ENCODE data around the gene PALD1.
A peak's percentile ranks its signal among the peaks of the same experiment; 100 is the strongest.

The PALD1 gene

DNA sequence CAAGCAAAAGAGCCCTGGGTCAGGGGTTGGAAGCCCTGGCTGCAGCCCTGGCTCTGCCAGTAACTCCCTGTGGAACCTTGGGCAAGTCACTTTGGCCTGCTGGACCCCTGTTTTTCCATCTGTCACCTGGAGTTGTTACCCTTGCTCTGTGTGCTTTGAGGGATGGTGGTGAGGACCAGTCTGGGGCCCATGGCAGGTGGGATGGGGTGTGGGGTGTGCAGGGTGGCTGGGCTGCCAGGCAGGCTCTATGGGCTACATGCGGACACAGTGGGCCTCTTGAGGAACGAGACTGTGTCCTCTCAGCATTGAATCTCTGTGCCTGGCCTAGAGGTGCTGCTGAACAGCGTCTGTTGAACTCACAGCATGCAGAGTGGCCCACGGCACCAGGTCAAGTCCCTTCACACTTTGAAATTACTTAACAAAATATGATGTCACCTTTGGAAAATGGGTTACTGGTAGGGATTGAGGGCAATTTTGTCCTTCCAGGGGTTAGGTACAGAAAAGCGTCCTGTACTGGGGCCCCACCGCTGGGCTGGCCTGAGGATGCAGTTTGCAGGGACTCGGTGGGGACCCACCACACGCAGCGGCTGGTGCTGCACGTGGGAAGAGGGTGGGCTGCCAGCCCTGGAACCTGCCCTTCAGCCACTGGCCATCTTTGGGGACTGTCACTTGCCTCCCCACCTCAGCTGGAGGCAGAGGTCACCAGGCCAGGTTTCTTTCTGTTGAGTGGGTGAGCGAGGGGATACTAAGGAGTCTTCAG, 78.7 kb downstream of the PALD1 start:
- TF ChIP-seq, protein P1, sequence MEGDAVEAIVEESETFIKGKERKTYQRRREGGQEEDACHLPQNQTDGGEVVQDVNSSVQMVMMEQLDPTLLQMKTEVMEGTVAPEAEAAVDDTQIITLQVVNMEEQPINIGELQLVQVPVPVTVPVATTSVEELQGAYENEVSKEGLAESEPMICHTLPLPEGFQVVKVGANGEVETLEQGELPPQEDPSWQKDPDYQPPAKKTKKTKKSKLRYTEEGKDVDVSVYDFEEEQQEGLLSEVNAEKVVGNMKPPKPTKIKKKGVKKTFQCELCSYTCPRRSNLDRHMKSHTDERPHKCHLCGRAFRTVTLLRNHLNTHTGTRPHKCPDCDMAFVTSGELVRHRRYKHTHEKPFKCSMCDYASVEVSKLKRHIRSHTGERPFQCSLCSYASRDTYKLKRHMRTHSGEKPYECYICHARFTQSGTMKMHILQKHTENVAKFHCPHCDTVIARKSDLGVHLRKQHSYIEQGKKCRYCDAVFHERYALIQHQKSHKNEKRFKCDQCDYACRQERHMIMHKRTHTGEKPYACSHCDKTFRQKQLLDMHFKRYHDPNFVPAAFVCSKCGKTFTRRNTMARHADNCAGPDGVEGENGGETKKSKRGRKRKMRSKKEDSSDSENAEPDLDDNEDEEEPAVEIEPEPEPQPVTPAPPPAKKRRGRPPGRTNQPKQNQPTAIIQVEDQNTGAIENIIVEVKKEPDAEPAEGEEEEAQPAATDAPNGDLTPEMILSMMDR (IDR thresholded peaks at IDR 0.05; ENCODE audit: control insufficient read depth, insufficient read depth, low read depth, low read length, missing control alignments): no peak
- no peak overlapping the region for H3K4me3 ChIP-seq (ENCODE audit: control insufficient read depth, low read depth, low read length)
- DNase-seq (ENCODE audit: low read depth): no peak

DNA sequence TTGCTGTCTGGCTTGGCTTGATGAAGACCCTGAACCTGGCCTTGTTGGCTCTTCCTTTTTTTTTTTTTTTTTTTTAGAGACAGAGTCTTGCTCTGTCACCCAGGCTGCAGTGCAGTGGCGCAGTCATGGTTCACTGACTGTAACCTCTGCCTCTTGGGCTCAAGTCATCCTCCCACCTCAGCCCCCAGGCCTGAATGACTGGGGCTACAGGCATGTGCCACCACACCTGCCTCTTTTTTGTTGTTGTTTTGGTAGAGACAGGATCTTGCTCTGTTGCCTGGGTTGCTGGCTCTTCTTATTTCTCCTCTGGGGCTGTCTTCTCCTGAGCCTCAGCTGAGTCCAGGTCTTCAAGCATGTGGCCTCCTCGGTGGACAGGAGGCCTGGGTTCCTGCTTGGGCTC, 79.3 kb downstream of the PALD1 start:
- TF ChIP-seq, protein P1 (IDR thresholded peaks at IDR 0.05; ENCODE audit: control insufficient read depth, insufficient read depth, low read depth, low read length, missing control alignments): no peak
- no peak for DNase-seq (ENCODE audit: low read depth)
- no peak overlapping the region for H3K4me3 ChIP-seq (ENCODE audit: control insufficient read depth, low read depth, low read length)

DNA sequence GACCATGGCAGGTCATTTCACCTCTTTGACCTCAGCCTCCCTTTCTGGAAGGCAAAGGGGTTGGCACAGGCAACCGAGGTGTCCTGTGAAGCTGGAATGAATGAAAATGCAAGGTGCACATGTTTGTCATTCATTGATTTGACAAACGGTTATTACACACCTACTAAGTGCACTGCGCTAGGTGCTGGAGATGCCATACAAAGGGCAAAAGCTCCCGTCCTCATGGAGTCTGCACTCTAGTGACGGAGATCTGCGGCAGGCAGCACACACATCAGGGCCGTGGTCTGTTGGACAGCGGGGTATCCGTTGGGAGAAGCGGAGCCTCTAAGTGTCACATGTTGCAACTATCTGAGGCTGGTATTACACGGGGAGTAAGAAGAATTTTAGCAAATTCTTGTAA, 79.7 kb downstream of the PALD1 start:
- TF ChIP-seq, protein P1 (IDR thresholded peaks at IDR 0.05; ENCODE audit: control insufficient read depth, insufficient read depth, low read depth, low read length, missing control alignments): no peak
- DNase-seq (ENCODE audit: low read depth): no peak
- no peak overlapping the region for H3K4me3 ChIP-seq (ENCODE audit: control insufficient read depth, low read depth, low read length)

DNA sequence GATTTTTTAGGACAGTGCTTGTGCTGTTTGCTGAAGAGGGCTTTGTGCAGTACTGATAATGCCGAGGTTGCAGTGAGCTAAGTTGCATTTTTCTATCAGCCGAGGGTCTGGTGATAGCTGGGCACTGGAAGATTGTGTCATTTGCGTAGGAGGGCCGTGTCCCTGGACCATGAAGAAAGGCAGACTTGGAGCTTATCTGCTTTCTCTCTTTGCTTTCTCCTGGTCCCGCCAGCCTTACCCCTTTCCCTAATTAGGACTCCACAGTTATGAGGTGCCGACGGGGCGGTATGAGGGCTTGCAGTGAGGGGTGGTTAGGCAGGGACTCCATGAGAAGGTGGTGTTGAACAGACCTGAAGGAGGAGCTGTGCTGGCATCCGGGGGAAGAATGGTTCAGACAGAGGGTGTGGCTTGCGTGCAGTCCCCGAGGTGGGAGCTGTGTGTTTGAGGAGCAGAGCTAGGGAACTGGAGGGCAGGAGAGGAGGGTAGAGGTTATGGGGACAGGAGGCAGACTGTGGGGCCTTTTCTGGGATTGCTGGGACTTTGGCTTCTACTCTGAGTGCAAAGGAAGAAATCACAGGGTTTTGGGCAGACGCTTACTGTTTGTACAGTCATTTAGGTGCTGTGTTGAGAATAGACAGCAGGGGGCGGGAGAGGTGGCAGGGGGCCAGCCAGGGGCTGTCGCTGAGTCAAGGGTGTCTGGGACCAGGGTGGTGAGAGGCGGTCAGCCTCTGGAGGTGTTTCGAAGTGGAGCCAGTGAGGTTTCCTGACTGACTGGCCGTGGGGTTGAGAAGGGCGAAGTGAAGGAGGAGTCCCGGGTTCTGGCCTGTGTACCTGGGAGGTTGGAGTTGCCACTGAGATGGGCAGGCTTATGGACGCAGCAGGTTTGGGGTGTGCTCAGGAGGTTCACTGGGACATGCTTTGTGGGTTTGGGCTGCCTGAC, 80.6 kb downstream of the PALD1 start:
- no peak overlapping the region for H3K4me3 ChIP-seq (ENCODE audit: control insufficient read depth, low read depth, low read length)
- TF ChIP-seq, protein P1 (IDR thresholded peaks at IDR 0.05; ENCODE audit: control insufficient read depth, insufficient read depth, low read depth, low read length, missing control alignments): peak; percentile 47
- no peak for DNase-seq (ENCODE audit: low read depth)

DNA sequence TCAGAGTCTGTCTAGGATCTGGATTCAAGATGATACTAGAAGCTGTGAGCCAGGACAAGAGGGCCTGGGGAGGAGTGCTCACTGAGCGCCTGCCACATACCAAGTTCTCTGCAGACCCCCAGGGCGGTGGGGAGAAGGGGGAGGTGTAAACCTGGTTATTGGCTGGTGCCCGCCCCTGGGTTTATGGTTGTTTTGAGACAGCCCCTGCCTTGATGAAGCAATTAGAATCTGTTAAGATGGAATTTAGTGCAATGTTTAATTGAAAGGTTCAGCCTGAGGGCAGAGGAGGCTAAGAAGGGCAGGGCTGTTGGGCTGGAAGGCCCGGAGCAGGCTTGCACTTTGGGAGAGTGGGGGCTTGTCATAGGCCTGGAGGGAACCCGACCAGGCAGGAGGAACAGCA, 81.3 kb downstream of the PALD1 start:
- DNase-seq (ENCODE audit: low read depth): no peak
- H3K4me3 ChIP-seq (ENCODE audit: control insufficient read depth, low read depth, low read length): no peak overlapping the region
- TF ChIP-seq, protein P1 (IDR thresholded peaks at IDR 0.05; ENCODE audit: control insufficient read depth, insufficient read depth, low read depth, low read length, missing control alignments): no peak

DNA sequence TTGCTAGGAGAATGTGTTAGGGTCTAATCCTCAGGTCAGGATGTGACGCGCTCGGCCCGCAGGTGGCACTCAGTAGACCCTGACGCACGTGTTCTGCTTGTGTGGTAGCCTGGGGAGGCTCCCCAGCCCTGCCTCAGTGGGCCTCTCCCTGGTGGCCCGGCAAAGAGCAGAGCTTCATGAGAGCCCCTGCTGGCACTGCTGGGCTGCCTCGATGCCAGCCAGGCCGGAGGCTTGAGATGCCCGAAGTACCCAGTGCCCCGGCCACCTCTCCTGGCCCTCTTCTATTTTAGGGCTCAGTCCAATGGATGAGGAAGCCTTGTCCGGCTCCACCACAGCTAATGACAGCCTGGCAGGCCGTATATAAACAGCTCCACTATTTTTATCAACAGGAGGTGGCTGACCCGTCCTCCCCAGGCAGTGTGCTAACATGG, 82.0 kb downstream of the PALD1 start:
- TF ChIP-seq, protein P1 (IDR thresholded peaks at IDR 0.05; ENCODE audit: control insufficient read depth, insufficient read depth, low read depth, low read length, missing control alignments): no peak
- DNase-seq (ENCODE audit: low read depth): no peak
- no peak overlapping the region for H3K4me3 ChIP-seq (ENCODE audit: control insufficient read depth, low read depth, low read length)

Data from AG09309 (cell line).